Right atrium auricular region (tissue), 2 donors: ENCODE data around the gene MED22. TPM values are rescaled to one million over a fixed set of nuclear protein-coding genes. Genes with fewer than 3 reads are reported as not detected.

Source experiments
- DNase-seq: peaks from one replicate; pipeline ENCODE4 v3.0.0-alpha.2; 2019; ENCODE audit warnings: low spot score
- H3K27ac ChIP-seq, 2 donors: fragments of 200-600 bp; sonication (generic); 1 replicate in 1 of 2; 2 replicates in 1 of 2; pipeline ENCODE4 v1.5.1; 2016 to 2019
- H3K27me3 ChIP-seq, 2 donors: fragments of 200-600 bp; sonication (generic); one replicate each; pipeline versions ENCODE4 v1.5.1 to v1.6.0; 2017 to 2019
- H3K36me3 ChIP-seq: fragments of 200-600 bp; sonication (generic); one replicate; pipeline ENCODE4 v1.5.1; 2016
- H3K4me1 ChIP-seq, 2 donors: fragments of 200-600 bp; sonication (generic); one replicate each; pipeline versions ENCODE4 v1.5.1 to v1.6.0; 2017 to 2019
- H3K4me3 ChIP-seq, 2 donors: fragments of 200-600 bp; sonication (generic); 1 replicate in 1 of 2; 2 replicates in 1 of 2; pipeline ENCODE4 v1.5.1; 2017 to 2019; ENCODE audit warnings: mild to moderate bottlenecking in 1 of 2, moderate library complexity in 1 of 2
- H3K9me3 ChIP-seq, 2 donors: fragments of 200-600 bp; sonication (generic); one replicate each; pipeline ENCODE4 v1.5.1; 2019
- CTCF ChIP-seq, 2 donors: fragments of 200-600 bp; sonication (generic); IDR thresholded peaks; one replicate each; pipeline ENCODE4 v1.5.1; 2019; ENCODE audit warnings: antibody characterized with exemption in 2 of 2
- total RNA-seq, 2 donors: library from RNA; depleted of rRNA; stranded (reverse); fragments of >200 nt; gene quantifications; one replicate each; pipeline ENCODE4 v1.1.0, GENCODE V29; 2016

MED22 gene
- total RNA-seq, 2 donors from 2014 or later = 15.1 to 24.6 TPM

DNA sequence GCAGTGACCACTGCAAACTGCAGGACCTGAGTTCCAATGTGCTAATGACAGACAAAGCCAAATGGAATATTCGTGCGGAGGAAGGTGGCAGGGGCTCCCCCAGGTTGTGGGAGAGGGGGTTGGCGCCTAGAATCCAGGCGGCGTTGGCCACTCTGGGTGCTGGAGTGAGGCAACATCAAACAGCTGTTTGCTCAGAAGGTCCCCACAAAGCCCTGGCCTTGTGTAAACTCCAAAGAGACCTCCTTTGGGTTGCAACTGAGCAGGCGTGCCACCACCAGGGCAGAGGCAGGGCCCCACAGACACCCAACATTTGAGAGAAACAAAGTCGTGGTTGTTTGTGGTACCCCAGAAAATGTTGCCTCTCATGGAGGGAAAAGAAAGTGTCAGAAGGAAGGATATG, 42.8 kb upstream of the MED22 start:
- TF ChIP-seq CTCF (IDR thresholded peaks at IDR 0.05) = no peak
- Histone ChIP-seq H3K4me1 (no peaks in the 10 kb centered on the region), H3K9me3 (no peaks in the 10 kb centered on the region), H3K27me3 (no peaks in the 10 kb centered on the region), H3K4me3 (no peak overlapping the region), H3K27ac (no peak overlapping the region), H3K36me3 (no peaks in the 10 kb centered on the region)
- no peak for DNase-seq

GRCh38 chr9:133389562-133389961, 41.6 kb upstream of the MED22 start:
- Histone ChIP-seq H3K27me3 (no peaks in the 10 kb centered on the region), H3K4me1 (no peaks in the 10 kb centered on the region), H3K27ac (no peak overlapping the region), H3K36me3 (no peaks in the 10 kb centered on the region), H3K9me3 (no peaks in the 10 kb centered on the region), H3K4me3 (no peak overlapping the region)
- TF ChIP-seq CTCF (IDR thresholded peaks at IDR 0.05) = no peak
- DNase-seq = no peak

DNA sequence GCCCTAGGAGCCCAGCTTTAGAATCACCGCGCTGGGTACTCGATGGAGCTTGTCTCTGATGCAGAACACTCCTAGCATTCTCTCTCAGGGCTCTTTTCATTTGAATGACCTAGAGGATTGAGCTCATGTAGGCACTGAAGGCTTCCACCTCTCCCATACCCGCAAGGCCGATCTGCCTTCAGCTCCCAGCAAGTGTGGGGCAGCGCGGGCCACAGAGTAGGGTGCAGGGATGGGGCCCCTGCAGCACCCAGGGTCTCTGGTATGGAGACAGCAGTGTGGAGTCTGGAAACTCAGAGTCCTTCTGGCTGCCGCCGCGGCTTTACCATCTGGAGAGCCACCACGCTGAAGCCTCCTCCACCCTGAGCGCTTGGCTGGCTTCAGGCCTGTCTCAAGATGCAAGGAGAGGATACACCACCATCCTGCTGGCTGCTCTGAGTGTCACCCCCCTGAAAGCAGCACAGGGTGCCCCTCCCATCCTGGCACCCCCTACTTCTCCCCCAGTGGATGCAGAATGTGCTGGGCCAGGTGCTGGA, 41.2 kb upstream of the MED22 start:
- H3K27me3 ChIP-seq = no peaks in the 10 kb centered on the region
- no peak overlapping the region for H3K27ac ChIP-seq
- H3K36me3 ChIP-seq = no peaks in the 10 kb centered on the region
- no peaks in the 10 kb centered on the region for H3K9me3 ChIP-seq
- TF ChIP-seq CTCF (IDR thresholded peaks at IDR 0.05) = no peak
- no peaks in the 10 kb centered on the region for H3K4me1 ChIP-seq
- H3K4me3 ChIP-seq = no peak overlapping the region
- DNase-seq = no peak

GRCh38 chr9:133387680-133388079, 39.7 kb upstream of the MED22 start:
- Histone ChIP-seq H3K4me3 (no peak overlapping the region), H3K9me3 (no peaks in the 10 kb centered on the region), H3K4me1 (no peaks in the 10 kb centered on the region), H3K27me3 (no peaks in the 10 kb centered on the region), H3K27ac (no peak overlapping the region), H3K36me3 (no peaks in the 10 kb centered on the region)
- no peak for DNase-seq
- no peak for TF ChIP-seq CTCF (IDR thresholded peaks at IDR 0.05)

- Histone ChIP-seq H3K4me3 (no peak overlapping the region), H3K27me3 (no peaks in the 10 kb centered on the region), H3K9me3 (no peaks in the 10 kb centered on the region), H3K36me3 (no peaks in the 10 kb centered on the region), H3K4me1 (no peaks in the 10 kb centered on the region), H3K27ac (no peak overlapping the region)
- TF ChIP-seq CTCF (IDR thresholded peaks at IDR 0.05) = no peak
- no peak for DNase-seq
These were observed 38.4 kb upstream of the MED22 start for GRCh38 chr9:133386338-133386737.

GRCh38 chr9:133385452-133385851, 37.5 kb upstream of the MED22 start:
- no peak for TF ChIP-seq CTCF (IDR thresholded peaks at IDR 0.05)

More at GRCh38 chr9:133385452-133385851, 37.5 kb upstream of the MED22 start:
- no peak for DNase-seq
- no peaks in the 10 kb centered on the region for H3K4me1 ChIP-seq
- no peaks in the 10 kb centered on the region for H3K9me3 ChIP-seq
- H3K36me3 ChIP-seq = no peaks in the 10 kb centered on the region
- H3K27ac ChIP-seq = no peak overlapping the region
- H3K4me3 ChIP-seq = no peak overlapping the region
- no peaks in the 10 kb centered on the region for H3K27me3 ChIP-seq
